Common myeloid progenitor, CD34-positive (primary cell): Measurements from ENCODE around the gene TBC1D1.
"Not testable (repeated sequence)": the region's sequence is repeated elsewhere in the genome, so short reads cannot be mapped to it uniquely, and the experiment has no call there.

ENCODE experiments used
- CTCF ChIA-PET: fragments of 350-600 bp; sonication (Branson Sonifier 250); formaldehyde crosslinking; loops from one replicate; lab custom pipeline; 2021; ENCODE audit warnings: antibody characterized with exemption; lab: Charles Lee
- POLR2A ChIA-PET: fragments of 350-600 bp; sonication (Branson Sonifier 250); formaldehyde crosslinking; loops from one replicate; lab custom pipeline; 2021; ENCODE audit warnings: antibody characterized with exemption; lab: Charles Lee
- DNase-seq, 3 donors: peaks; one replicate each; pipeline versions ENCODE4 v3.0.0 to v3.0.0-alpha.2; 2013
- H3K27ac ChIP-seq, 2 experiments: 1 replicate in 1 of 2; 2 replicates in 1 of 2; pipeline ENCODE4 v1.7.0; 2013; ENCODE audit warnings: inconsistent platforms in 2 of 2, low read length in 2 of 2, mild to moderate bottlenecking in 2 of 2, low read depth in 1 of 2, moderate library complexity in 1 of 2; ENCODE audit not compliant: severe bottlenecking in 2 of 2, insufficient read depth in 1 of 2, poor library complexity in 1 of 2
- H3K27me3 ChIP-seq, 5 experiments: replicated peaks in 2 of 5; 1 replicate in 3 of 5; 2 replicates in 2 of 5; pipeline versions ENCODE4 v1.6.1 to v1.7.0; 2013; ENCODE audit warnings: low read length in 4 of 5, mild to moderate bottlenecking in 2 of 5, moderate library complexity in 2 of 5, inconsistent platforms in 1 of 5; ENCODE audit not compliant: insufficient read depth in 5 of 5, control insufficient read depth in 4 of 5
- H3K36me3 ChIP-seq, 4 experiments: 1 replicate in 2 of 4; 2 replicates in 2 of 4; pipeline versions ENCODE4 v1.6.1 to v1.7.0; 2013; ENCODE audit warnings: low read length in 3 of 4, control low read depth in 1 of 4, mild to moderate bottlenecking in 1 of 4; ENCODE audit not compliant: control insufficient read depth in 4 of 4, insufficient read depth in 4 of 4
- H3K4me1 ChIP-seq, 4 experiments: 1 replicate in 3 of 4; 2 replicates in 1 of 4; pipeline versions ENCODE4 v1.6.1 to v1.7.1; 2013; ENCODE audit warnings: low read length in 3 of 4, mild to moderate bottlenecking in 3 of 4, control low read depth in 1 of 4, inconsistent platforms in 1 of 4, moderate library complexity in 1 of 4; ENCODE audit not compliant: control insufficient read depth in 4 of 4, insufficient read depth in 4 of 4; ENCODE audit errors: control extremely low read depth in 1 of 4
- H3K4me3 ChIP-seq, 7 experiments: 1 replicate in 4 of 7; 2 replicates in 3 of 7; pipeline versions ENCODE4 v1.5.1 to v1.7.0; 2013; ENCODE audit warnings: mild to moderate bottlenecking in 7 of 7, low read length in 6 of 7, moderate library complexity in 6 of 7, inconsistent platforms in 2 of 7, low read depth in 2 of 7, control low read depth in 1 of 7; ENCODE audit not compliant: insufficient read depth in 4 of 7, control insufficient read depth in 1 of 7; ENCODE audit errors: extremely low read depth in 1 of 7
- H3K9me3 ChIP-seq, 5 experiments: 1 replicate in 4 of 5; 2 replicates in 1 of 5; pipeline versions ENCODE4 v1.6.1 to v1.7.1; 2013; ENCODE audit warnings: low read length in 4 of 5, mild to moderate bottlenecking in 2 of 5, inconsistent platforms in 1 of 5, low read depth in 1 of 5, moderate library complexity in 1 of 5; ENCODE audit not compliant: control insufficient read depth in 4 of 5, insufficient read depth in 2 of 5; ENCODE audit errors: control extremely low read depth in 1 of 5
- WGBS: methylation state at CpG from one replicate; pipeline ENCODE4 v1.1.5; 2013; ENCODE audit not compliant: insufficient coverage; 5-methylcytosine and 5-hydroxymethylcytosine counted together

The TBC1D1 gene

GRCh38 chr4:38015886-38016515 lies 125.1 kb downstream of the TBC1D1 start:
- Histone ChIP-seq H3K4me3 (no peak overlapping the region), H3K36me3 (peaks cover 3 to 38% (median 24%) of the 10 kb centered on the region in 4 experiments), H3K27me3 (no peaks in the 10 kb centered on the region), H3K27ac (no peak overlapping the region), H3K4me1 (no peaks in the 10 kb centered on the region), H3K9me3 (no peaks in the 10 kb centered on the region)
- 100% methylated on average over 6 of the region's 7 CpGs for WGBS
- DNase-seq, result no peak
- ChIA-PET CTCF (interaction anchor here (1.0 kb wide), 1 partner anchor 19 kb away, joined by 3 read pairs; no protein-coding TSS in a partner anchor), POLR2A (no interaction called here)

GRCh38 chr4:38016698-38017097 lies 125.8 kb downstream of the TBC1D1 start:
- no peak overlapping the region for H3K4me3 ChIP-seq
- H3K27ac ChIP-seq, result no peak overlapping the region
- H3K27me3 ChIP-seq, result no peaks in the 10 kb centered on the region
- H3K9me3 ChIP-seq, result no peaks in the 10 kb centered on the region
- ChIA-PET POLR2A (no interaction called here), CTCF (interaction anchor here (1.2 kb wide), 1 partner anchor 13 kb away, joined by 3 read pairs; no protein-coding TSS in a partner anchor)
- H3K36me3 ChIP-seq, result peaks cover 8 to 44% (median 28%) of the 10 kb centered on the region in 4 experiments
- H3K4me1 ChIP-seq, result no peaks in the 10 kb centered on the region
- 100% methylated on average over 2 of the region's 2 CpGs for WGBS
- no peak for DNase-seq

- H3K4me1 ChIP-seq, result no peaks in the 10 kb centered on the region
- ChIA-PET POLR2A (no interaction called here), CTCF (interaction anchor here (1.2 kb wide), 1 partner anchor 12 kb away, joined by 3 read pairs; no protein-coding TSS in a partner anchor)
- H3K36me3 ChIP-seq, result peaks cover 15 to 51% (median 34%) of the 10 kb centered on the region in 4 experiments
- H3K27me3 ChIP-seq, result no peaks in the 10 kb centered on the region
- H3K27ac ChIP-seq, result no peak overlapping the region
- DNase-seq, result no peak
- no peak overlapping the region for H3K4me3 ChIP-seq
- H3K9me3 ChIP-seq, result no peaks in the 10 kb centered on the region
- 95% methylated on average over 4 of the region's 5 CpGs for WGBS
These were observed 126.7 kb downstream of the TBC1D1 start for GRCh38 chr4:38017609-38018008.

- H3K27me3 ChIP-seq, result no peaks in the 10 kb centered on the region
- H3K9me3 ChIP-seq, result no peaks in the 10 kb centered on the region
- H3K4me1 ChIP-seq, result peaks cover 0 to 16% (median 8%) of the 10 kb centered on the region in 4 experiments
- no peak overlapping the region for H3K4me3 ChIP-seq
- WGBS, result 98% methylated on average over 7 of the region's 7 CpGs
- DNase-seq, result no peak
- ChIA-PET CTCF (interaction anchor here (1.1 to 1.3 kb wide), 2 partner anchors 26 to 195 kb away, joined by 3 read pairs; no protein-coding TSS in a partner anchor), POLR2A (no interaction called here)
- H3K36me3 ChIP-seq, result peaks cover 14 to 52% (median 27%) of the 10 kb centered on the region in 4 experiments
- H3K27ac ChIP-seq, result no peak overlapping the region
These were observed 129.5 kb downstream of the TBC1D1 start for GRCh38 chr4:38020386-38020785.

GRCh38 chr4:38020961-38021360 lies 130.1 kb downstream of the TBC1D1 start:
- 100% methylated on average over 3 of the region's 4 CpGs for WGBS
- DNase-seq, H3K4me3 ChIP-seq, H3K9me3 ChIP-seq, H3K27ac ChIP-seq, H3K27me3 ChIP-seq, POLR2A ChIA-PET: not testable (repeated sequence)
- Histone ChIP-seq H3K4me1 (peaks cover 0 to 16% (median 8%) of the 10 kb centered on the region in 4 experiments), H3K36me3 (peaks cover 10 to 51% (median 24%) of the 10 kb centered on the region in 4 experiments)
- CTCF ChIA-PET, result interaction anchor here (1.1 to 1.3 kb wide), 3 partner anchors 26 to 221 kb away, joined by 3 read pairs; no protein-coding TSS in a partner anchor

- no peak overlapping the region for H3K27ac ChIP-seq
- POLR2A ChIA-PET, result no interaction called here
- no peaks in the 10 kb centered on the region for H3K9me3 ChIP-seq
- H3K4me1 ChIP-seq, result peaks cover 0 to 16% (median 8%) of the 10 kb centered on the region in 4 experiments
- no peaks in the 10 kb centered on the region for H3K27me3 ChIP-seq
- CTCF ChIA-PET, result interaction anchor here (1.2 kb wide), 1 partner anchor 222 kb away, joined by 3 read pairs; no protein-coding TSS in a partner anchor
- no peak overlapping the region for H3K4me3 ChIP-seq
- DNase-seq, result peak in 1 of 3 donors; percentile 9
- WGBS, result 89% methylated on average over 3 of the region's 3 CpGs
- peaks cover 9 to 49% (median 19%) of the 10 kb centered on the region in 4 experiments for H3K36me3 ChIP-seq
These were observed 130.9 kb downstream of the TBC1D1 start for GRCh38 chr4:38021751-38022150.
